ENCODE measurements around the gene TXNDC2.
"Not testable (repeated sequence)": the region's sequence is repeated elsewhere in the genome, so short reads cannot be mapped to it uniquely, and the experiment has no call there.

The TXNDC2 gene

GRCh38 chr18:9849407-9850283 is 36.1 kb upstream of the TXNDC2 start:
- Histone ChIP-seq H3K9ac (ENCODE audit: low read length in 5 of 5) (no peak overlapping the region), H3K36me3 (ENCODE audit: control insufficient read depth in 5 of 5, insufficient read depth in 5 of 5, low read length in 5 of 5) (peaks cover 0 to 7% (median 0%) of the 10 kb centered on the region in 5 donors), H3K9me3 (ENCODE audit: control insufficient read depth in 5 of 5, low read length in 5 of 5) (no peaks in the 10 kb centered on the region), H3K4me1 (ENCODE audit: control insufficient read depth in 5 of 5, insufficient read depth in 5 of 5, low read length in 5 of 5) (peaks cover 0 to 32% (median 14%) of the 10 kb centered on the region in 5 donors), H3K4me3 (ENCODE audit: low read depth in 1 of 5, low read length in 5 of 5) (no peak overlapping the region), H3K27ac (ENCODE audit: low read depth, low read length) (no peak overlapping the region), H3K27me3 (ENCODE audit: control insufficient read depth in 5 of 5, insufficient read depth in 4 of 5, low read length in 5 of 5) (no peaks in the 10 kb centered on the region)

DNA sequence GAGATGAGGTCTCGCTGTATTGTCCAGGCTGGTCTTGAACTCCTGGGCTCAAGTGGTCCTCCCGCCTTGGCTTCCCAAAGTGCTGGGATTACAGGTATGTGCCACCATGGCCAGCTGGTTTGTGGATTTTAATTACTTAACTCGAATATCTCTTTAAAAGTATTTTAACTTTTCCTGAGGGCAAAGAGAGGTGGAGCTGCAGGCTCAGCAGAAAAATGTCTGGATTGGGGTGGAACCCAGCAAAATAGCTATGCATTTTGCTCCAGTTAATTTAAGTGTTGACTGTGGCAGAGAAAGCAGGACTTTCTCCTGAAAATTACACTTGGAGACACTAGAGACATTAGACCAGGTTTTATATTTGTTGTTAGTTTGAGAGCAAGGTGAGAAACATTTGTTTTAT is 35.5 kb upstream of the TXNDC2 start:
- no peaks in the 10 kb centered on the region for H3K27me3 ChIP-seq (ENCODE audit: control insufficient read depth in 5 of 5, insufficient read depth in 4 of 5, low read length in 5 of 5)
- H3K9me3 ChIP-seq (ENCODE audit: control insufficient read depth in 5 of 5, low read length in 5 of 5) = no peaks in the 10 kb centered on the region
- no peak overlapping the region for H3K9ac ChIP-seq (ENCODE audit: low read length in 5 of 5)
- H3K4me1 ChIP-seq (ENCODE audit: control insufficient read depth in 5 of 5, insufficient read depth in 5 of 5, low read length in 5 of 5) = peaks cover 0 to 32% (median 14%) of the 10 kb centered on the region in 5 donors
- H3K36me3 ChIP-seq (ENCODE audit: control insufficient read depth in 5 of 5, insufficient read depth in 5 of 5, low read length in 5 of 5) = peaks cover 0 to 7% (median 0%) of the 10 kb centered on the region in 5 donors
- no peak overlapping the region for H3K27ac ChIP-seq (ENCODE audit: low read depth, low read length)
- no peak overlapping the region for H3K4me3 ChIP-seq (ENCODE audit: low read depth in 1 of 5, low read length in 5 of 5)

DNA sequence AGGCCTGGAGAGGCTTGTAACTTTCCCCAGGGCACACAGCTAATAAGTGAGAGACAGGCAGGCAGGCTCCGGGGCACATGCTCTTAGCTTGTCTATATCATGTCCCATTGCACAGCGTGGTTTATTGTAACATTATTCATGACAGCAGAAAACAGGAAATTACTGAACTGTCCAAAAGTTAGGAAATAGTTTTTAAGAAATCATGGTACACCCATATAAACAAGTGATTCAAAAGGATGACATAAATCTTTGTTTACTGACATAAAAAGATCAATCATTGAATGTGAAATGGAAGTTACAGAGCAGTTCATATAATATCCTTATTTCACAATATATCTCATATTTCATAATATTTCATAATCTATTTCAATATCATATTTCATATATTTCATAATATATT is 34.3 kb upstream of the TXNDC2 start:
- no peak overlapping the region for H3K9ac ChIP-seq (ENCODE audit: low read length in 5 of 5)
- H3K27me3 ChIP-seq (ENCODE audit: control insufficient read depth in 5 of 5, insufficient read depth in 4 of 5, low read length in 5 of 5) = no peaks in the 10 kb centered on the region
- H3K4me3 ChIP-seq (ENCODE audit: low read depth in 1 of 5, low read length in 5 of 5) = no peak overlapping the region
- peaks cover 0 to 2% (median 0%) of the 10 kb centered on the region in 5 donors for H3K36me3 ChIP-seq (ENCODE audit: control insufficient read depth in 5 of 5, insufficient read depth in 5 of 5, low read length in 5 of 5)
- peaks cover 0 to 26% (median 8%) of the 10 kb centered on the region in 5 donors for H3K4me1 ChIP-seq (ENCODE audit: control insufficient read depth in 5 of 5, insufficient read depth in 5 of 5, low read length in 5 of 5)
- no peaks in the 10 kb centered on the region for H3K9me3 ChIP-seq (ENCODE audit: control insufficient read depth in 5 of 5, low read length in 5 of 5)
- H3K27ac ChIP-seq (ENCODE audit: low read depth, low read length) = no peak overlapping the region

DNA sequence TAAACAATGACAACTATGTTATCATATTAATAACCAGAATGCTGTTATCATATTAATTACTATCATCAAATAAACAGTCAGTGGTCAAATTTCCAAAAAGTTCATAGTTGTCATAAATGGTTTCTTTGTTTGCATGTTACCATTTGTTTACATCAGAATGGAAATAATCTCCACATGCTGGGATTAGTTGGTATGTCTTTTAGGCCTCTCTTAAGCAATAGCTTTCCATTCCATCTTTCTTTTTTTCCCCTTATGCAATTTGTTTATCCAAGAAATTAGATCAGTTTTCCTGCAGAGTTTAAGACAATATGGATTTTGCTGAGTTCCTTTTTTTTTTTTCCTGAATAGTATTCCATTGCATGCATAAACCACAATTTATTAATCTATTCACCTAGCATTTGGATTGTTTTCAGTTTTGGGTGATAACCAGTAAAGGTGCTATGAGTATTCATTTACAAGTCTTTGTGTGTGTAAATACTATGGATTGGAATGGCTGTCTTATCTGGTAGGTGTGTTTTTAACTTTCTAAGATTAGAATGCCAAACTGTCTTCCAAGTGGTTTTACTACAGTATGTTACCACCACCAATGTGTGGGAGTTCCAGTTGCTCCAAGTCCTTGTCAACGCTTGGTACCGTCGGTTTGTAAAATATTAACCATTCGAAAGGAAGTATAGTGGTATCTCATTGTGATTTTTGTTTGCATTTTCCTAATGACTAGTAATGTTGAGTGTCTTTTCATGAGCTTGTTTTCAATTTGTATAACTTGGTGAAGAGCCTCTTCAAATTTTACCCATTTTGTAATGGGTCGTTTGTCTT is 33.3 kb upstream of the TXNDC2 start:
- Histone ChIP-seq H3K9me3 (ENCODE audit: control insufficient read depth in 5 of 5, low read length in 5 of 5) (no peaks in the 10 kb centered on the region), H3K36me3 (ENCODE audit: control insufficient read depth in 5 of 5, insufficient read depth in 5 of 5, low read length in 5 of 5) (peaks cover 0 to 2% (median 0%) of the 10 kb centered on the region in 5 donors), H3K27ac (ENCODE audit: low read depth, low read length) (no peak overlapping the region), H3K4me3 (ENCODE audit: low read depth in 1 of 5, low read length in 5 of 5) (no peak overlapping the region), H3K9ac (ENCODE audit: low read length in 5 of 5) (no peak overlapping the region), H3K27me3 (ENCODE audit: control insufficient read depth in 5 of 5, insufficient read depth in 4 of 5, low read length in 5 of 5) (no peaks in the 10 kb centered on the region), H3K4me1 (ENCODE audit: control insufficient read depth in 5 of 5, insufficient read depth in 5 of 5, low read length in 5 of 5) (peaks cover 0 to 25% (median 5%) of the 10 kb centered on the region in 5 donors)

DNA sequence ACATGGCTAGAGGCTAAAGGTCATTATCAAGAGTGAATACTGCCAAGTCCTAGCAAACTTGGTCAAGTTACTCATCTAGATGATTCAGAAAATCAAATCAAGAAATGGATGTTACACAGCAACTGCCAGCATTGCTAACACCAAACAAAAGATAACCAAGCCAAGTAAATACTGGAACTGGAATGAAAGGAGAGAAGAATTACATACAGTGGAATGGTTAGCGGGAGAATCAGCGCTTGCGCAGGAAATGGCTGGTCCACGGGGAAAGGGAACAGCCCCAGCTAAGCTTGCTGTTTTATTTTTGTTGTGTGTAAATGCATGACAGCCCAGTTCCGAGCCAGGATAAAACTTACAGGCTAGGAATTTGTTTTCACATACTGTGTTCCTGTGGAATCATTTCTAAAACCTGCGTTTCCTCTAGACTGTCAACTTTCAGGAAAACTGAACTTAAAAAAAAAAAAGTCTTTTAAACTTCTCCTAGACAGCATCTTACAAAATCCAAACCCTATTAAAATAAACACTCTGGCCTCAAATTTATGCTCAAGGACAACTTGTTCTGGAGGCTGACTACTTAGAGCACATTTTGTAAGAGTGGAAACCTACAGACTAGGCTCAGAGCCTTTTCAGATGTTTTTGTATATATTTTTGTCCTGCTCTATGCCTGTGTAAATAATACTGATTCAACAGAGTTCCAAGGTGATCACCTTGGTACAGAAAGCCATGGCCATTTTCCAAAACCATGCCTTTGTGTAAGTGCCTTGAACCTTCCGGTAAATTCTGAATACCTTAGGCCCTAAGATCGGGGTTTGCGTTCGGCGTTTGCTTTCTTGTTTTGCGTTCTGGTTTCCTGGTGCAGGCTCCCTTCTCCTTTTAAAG is 30.7 kb upstream of the TXNDC2 start:
- Histone ChIP-seq H3K27ac (ENCODE audit: low read depth, low read length) (no peak overlapping the region), H3K9me3 (ENCODE audit: control insufficient read depth in 5 of 5, low read length in 5 of 5) (no peaks in the 10 kb centered on the region), H3K4me1 (ENCODE audit: control insufficient read depth in 5 of 5, insufficient read depth in 5 of 5, low read length in 5 of 5) (peaks cover 0 to 8% (median 5%) of the 10 kb centered on the region in 5 donors), H3K4me3 (ENCODE audit: low read depth in 1 of 5, low read length in 5 of 5) (no peak overlapping the region), H3K9ac (ENCODE audit: low read length in 5 of 5) (no peak overlapping the region), H3K27me3 (ENCODE audit: control insufficient read depth in 5 of 5, insufficient read depth in 4 of 5, low read length in 5 of 5) (no peaks in the 10 kb centered on the region), H3K36me3 (ENCODE audit: control insufficient read depth in 5 of 5, insufficient read depth in 5 of 5, low read length in 5 of 5) (peaks cover 0 to 6% (median 0%) of the 10 kb centered on the region in 5 donors)

DNA sequence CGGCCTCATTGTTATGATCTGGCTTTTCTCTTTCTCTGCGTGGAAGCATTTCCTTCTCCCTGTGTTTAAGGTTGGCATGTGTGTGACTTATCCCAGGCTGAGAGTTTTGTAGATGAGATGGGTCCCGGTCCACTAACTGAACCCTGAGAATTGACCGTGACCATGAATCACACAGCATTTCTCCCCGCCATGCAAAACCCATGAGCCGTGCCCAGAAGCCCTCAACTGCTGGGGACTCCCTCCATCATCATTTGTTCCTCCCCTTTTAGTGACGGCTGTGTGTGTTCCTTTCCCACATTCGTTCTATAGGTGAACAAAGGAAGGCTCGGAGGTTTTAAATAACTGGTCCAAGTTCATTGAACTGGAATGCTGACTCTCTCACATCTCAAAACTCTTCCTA is 30.1 kb upstream of the TXNDC2 start:
- Histone ChIP-seq H3K9me3 (ENCODE audit: control insufficient read depth in 5 of 5, low read length in 5 of 5) (no peaks in the 10 kb centered on the region), H3K36me3 (ENCODE audit: control insufficient read depth in 5 of 5, insufficient read depth in 5 of 5, low read length in 5 of 5) (peaks cover 0 to 6% (median 2%) of the 10 kb centered on the region in 5 donors), H3K4me1 (ENCODE audit: control insufficient read depth in 5 of 5, insufficient read depth in 5 of 5, low read length in 5 of 5) (peaks cover 0 to 5% (median 3%) of the 10 kb centered on the region in 5 donors), H3K9ac (ENCODE audit: low read length in 5 of 5) (no peak overlapping the region), H3K27me3 (ENCODE audit: control insufficient read depth in 5 of 5, insufficient read depth in 4 of 5, low read length in 5 of 5) (no peaks in the 10 kb centered on the region), H3K4me3 (ENCODE audit: low read depth in 1 of 5, low read length in 5 of 5) (no peak overlapping the region), H3K27ac (ENCODE audit: low read depth, low read length) (no peak overlapping the region)

DNA sequence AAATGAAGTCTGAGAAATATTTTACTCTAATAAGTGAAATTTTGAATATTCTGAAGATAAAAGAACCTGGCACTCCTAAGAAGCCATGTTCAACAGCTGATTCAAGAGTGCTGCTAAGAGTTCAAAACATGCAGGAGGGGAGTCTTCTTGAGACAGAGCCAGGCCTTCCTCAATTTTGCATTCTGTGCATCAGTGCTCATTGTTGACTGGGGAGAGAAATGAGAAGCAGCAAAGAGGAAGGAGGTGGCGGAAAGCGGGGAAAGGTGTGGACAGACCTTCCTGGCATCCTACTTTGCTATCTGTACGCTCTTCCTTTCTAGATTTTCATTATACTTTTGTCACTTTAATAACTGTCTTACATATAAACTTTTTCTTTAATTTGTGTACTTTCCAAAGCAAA is 29.7 kb upstream of the TXNDC2 start:
- H3K4me3 ChIP-seq (ENCODE audit: low read depth in 1 of 5, low read length in 5 of 5) = no peak overlapping the region
- H3K9me3 ChIP-seq (ENCODE audit: control insufficient read depth in 5 of 5, low read length in 5 of 5) = no peaks in the 10 kb centered on the region
- H3K4me1 ChIP-seq (ENCODE audit: control insufficient read depth in 5 of 5, insufficient read depth in 5 of 5, low read length in 5 of 5) = peaks cover 0 to 4% (median 3%) of the 10 kb centered on the region in 5 donors
- H3K9ac ChIP-seq (ENCODE audit: low read length in 5 of 5) = no peak overlapping the region
- H3K36me3 ChIP-seq (ENCODE audit: control insufficient read depth in 5 of 5, insufficient read depth in 5 of 5, low read length in 5 of 5) = peaks cover 0 to 10% (median 3%) of the 10 kb centered on the region in 5 donors
- H3K27ac ChIP-seq (ENCODE audit: low read depth, low read length) = no peak overlapping the region
- no peaks in the 10 kb centered on the region for H3K27me3 ChIP-seq (ENCODE audit: control insufficient read depth in 5 of 5, insufficient read depth in 4 of 5, low read length in 5 of 5)

DNA sequence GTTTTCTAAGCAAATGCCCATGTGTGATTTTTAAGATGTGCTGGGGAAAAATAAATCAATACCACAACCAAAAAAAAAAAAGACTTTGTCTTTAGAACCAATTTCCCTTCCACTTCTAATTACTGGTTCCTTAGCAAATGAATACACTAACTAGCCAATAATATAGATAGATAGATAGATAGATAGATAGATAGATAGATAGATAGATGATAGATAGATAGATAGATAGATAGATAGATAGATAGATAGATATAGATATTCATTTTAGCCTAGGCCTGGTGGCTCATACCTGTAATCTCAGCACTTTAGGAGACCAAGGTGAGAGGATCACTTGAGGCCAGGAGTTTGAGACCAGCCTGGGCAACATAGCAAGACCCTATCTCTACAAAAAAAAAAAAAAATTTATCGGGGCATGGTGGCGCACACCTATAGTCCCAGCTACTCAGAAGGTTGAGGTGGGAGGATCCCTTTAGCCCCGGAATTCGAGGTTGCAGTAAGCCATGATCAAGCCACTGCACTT is 28.2 kb upstream of the TXNDC2 start:
- not testable (repeated sequence) for H3K27ac ChIP-seq (ENCODE audit: low read depth, low read length); H3K4me3 ChIP-seq (ENCODE audit: low read depth in 1 of 5, low read length in 5 of 5); H3K9me3 ChIP-seq (ENCODE audit: control insufficient read depth in 5 of 5, low read length in 5 of 5); H3K27me3 ChIP-seq (ENCODE audit: control insufficient read depth in 5 of 5, insufficient read depth in 4 of 5, low read length in 5 of 5); H3K9ac ChIP-seq (ENCODE audit: low read length in 5 of 5); H3K4me1 ChIP-seq (ENCODE audit: control insufficient read depth in 5 of 5, insufficient read depth in 5 of 5, low read length in 5 of 5)
- H3K36me3 ChIP-seq (ENCODE audit: control insufficient read depth in 5 of 5, insufficient read depth in 5 of 5, low read length in 5 of 5) = peaks cover 0 to 14% (median 3%) of the 10 kb centered on the region in 5 donors

DNA sequence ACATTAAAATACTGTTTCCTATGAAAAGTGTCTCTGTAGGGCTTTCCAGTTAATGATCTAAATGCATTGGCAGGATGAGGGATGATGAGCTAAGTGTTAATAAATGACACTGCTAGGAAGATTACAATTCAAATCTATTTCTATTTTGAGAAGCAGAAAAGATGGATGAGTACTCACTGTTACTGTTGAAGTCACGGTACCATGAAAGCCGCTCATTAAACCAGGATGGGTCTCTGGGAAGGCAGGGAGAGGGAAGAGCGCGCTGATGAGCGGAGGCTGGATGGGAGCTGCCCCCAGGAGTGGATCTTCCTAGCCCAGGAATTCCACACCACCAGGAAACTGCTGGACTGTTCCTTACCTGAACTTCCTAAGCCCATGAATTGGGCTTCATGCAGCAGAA is 27.1 kb upstream of the TXNDC2 start:
- H3K9me3 ChIP-seq (ENCODE audit: control insufficient read depth in 5 of 5, low read length in 5 of 5) = no peaks in the 10 kb centered on the region
- H3K27ac ChIP-seq (ENCODE audit: low read depth, low read length) = no peak overlapping the region
- no peak overlapping the region for H3K4me3 ChIP-seq (ENCODE audit: low read depth in 1 of 5, low read length in 5 of 5)
- H3K27me3 ChIP-seq (ENCODE audit: control insufficient read depth in 5 of 5, insufficient read depth in 4 of 5, low read length in 5 of 5) = no peaks in the 10 kb centered on the region
- H3K36me3 ChIP-seq (ENCODE audit: control insufficient read depth in 5 of 5, insufficient read depth in 5 of 5, low read length in 5 of 5) = peaks cover 0 to 14% (median 3%) of the 10 kb centered on the region in 5 donors
- H3K9ac ChIP-seq (ENCODE audit: low read length in 5 of 5) = no peak overlapping the region
- H3K4me1 ChIP-seq (ENCODE audit: control insufficient read depth in 5 of 5, insufficient read depth in 5 of 5, low read length in 5 of 5) = no peaks in the 10 kb centered on the region
